NK-92 (cell line): ENCODE measurements around the gene GPR137.
"Not testable (repeated sequence)": the region's sequence is repeated elsewhere in the genome, so short reads cannot be mapped to it uniquely, and the experiment has no call there.

ENCODE experiments used
- DNase-seq: peaks from one replicate; lab custom pipeline; 2025; ENCODE audit not compliant: unreplicated experiment; lab: John Stamatoyannopoulos, UW

The GPR137 gene

GRCh38 chr11:64299847-64300648 is 14.4 kb downstream of the GPR137 start, which contains the start of gene CATSPERZ:
CATSPERZ (plus strand) TSS chr11:64300358; CDS start chr11:64300411, 53 bp downstream.
- DNase-seq = no peak

- no peak for DNase-seq
These were observed 17.7 kb downstream of the GPR137 start for GRCh38 chr11:64303109-64304031.

GRCh38 chr11:64304032-64304315 is 18.3 kb downstream of the GPR137 start:
- no peak for DNase-seq

GRCh38 chr11:64304316-64305072 is 18.8 kb downstream of the GPR137 start:
- DNase-seq = no peak

GRCh38 chr11:64305075-64305690 is 19.5 kb downstream of the GPR137 start, which contains the start of gene ESRRA:
ESRRA (plus strand) TSS chr11:64305524; CDS start chr11:64307180, 1,656 bp downstream.
- peak; percentile 100 for DNase-seq

DNA sequence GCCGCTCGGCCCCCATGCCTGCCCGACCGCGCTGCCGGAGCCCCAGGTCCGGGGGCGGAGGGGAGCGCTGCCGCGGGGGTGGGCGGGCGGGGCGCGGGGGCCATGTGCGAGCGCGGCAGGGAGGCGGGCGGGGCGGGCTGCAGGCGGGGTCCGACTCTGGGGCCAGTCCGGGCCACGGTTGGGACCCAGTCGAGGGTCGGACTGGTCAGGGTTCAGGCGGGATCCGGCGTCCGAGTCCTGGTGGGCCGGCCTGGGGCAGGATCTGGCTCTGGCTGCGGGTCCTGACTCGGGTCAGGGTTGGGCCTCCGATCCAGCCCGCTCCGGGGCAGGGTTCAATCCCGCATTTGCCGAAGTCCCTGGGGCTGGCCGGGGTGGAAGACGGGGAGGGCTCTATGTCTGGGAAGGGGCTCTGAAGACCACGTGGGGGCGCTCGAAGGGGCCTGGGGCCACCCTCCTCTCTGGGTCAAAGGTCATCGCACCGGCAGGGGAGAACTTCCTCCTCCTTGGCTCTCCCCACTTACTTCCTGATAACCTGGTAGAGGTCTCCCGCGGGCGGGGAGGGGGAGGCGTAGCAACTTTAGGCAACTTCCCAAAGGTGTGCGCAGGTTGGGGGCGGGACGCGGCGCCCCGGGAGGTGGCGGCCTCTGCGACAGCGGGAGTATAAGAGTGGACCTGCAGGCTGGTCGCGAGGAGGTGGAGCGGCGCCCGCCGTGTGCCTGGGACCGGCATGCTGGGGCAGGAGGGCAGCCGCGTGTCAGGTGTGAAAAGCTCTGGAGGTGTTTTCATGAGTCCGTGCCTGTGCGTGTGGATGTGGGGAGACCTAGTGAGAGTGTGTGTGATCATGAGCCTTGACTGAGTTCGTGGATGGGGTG is 20.3 kb downstream of the GPR137 start:
- DNase-seq = no peak

- DNase-seq = no peak
These were observed 20.9 kb downstream of the GPR137 start for GRCh38 chr11:64306563-64306875.

GRCh38 chr11:64306876-64307622 is 21.4 kb downstream of the GPR137 start:
- DNase-seq = no peak

DNA sequence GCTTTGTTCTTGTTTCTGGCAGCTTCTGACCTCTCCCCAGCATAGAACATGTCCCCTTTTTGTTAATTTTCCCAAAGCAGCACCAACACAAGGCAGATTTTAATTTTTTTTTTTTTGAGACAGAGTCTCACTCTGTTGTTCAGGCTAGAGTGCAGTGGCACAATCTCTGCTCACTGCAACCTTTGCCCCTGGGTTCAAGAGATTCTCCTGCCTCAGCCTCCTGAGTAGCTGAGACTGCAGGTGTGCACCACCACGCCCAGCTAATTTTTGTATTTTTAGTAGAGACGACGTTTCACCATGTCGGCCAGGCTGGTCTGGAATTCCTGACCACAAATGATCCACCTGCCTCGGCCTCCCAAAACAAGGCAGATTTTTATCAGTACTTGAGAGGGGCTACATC is 22.1 kb downstream of the GPR137 start:
- not testable (repeated sequence) for DNase-seq

DNA sequence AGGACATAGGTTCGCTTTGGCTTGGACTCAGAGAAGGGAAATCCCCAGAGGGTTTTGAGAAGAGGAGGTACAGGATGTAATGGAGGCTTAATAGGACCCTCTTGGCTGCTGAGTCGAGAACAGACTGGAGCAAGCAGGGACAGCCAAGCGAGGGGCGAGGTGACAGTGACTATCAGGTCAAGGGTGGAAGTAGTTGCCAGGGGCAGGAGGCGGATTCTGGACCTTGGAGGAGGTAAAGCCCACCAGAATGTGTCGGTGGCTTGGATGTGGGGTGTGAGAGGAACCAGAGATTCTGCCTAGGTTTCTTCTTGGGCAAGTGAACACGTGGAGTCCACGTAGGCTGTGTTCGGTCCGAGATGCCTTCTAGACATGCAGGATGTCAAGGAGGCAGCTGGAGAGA is 27.3 kb downstream of the GPR137 start:
- no peak for DNase-seq

GRCh38 chr11:64313491-64314145 is 28.0 kb downstream of the GPR137 start:
- no peak for DNase-seq

GRCh38 chr11:64314146-64314804 is 28.6 kb downstream of the GPR137 start:
- no peak for DNase-seq

GRCh38 chr11:64314805-64315561 is 29.3 kb downstream of the GPR137 start:
- no peak for DNase-seq

DNA sequence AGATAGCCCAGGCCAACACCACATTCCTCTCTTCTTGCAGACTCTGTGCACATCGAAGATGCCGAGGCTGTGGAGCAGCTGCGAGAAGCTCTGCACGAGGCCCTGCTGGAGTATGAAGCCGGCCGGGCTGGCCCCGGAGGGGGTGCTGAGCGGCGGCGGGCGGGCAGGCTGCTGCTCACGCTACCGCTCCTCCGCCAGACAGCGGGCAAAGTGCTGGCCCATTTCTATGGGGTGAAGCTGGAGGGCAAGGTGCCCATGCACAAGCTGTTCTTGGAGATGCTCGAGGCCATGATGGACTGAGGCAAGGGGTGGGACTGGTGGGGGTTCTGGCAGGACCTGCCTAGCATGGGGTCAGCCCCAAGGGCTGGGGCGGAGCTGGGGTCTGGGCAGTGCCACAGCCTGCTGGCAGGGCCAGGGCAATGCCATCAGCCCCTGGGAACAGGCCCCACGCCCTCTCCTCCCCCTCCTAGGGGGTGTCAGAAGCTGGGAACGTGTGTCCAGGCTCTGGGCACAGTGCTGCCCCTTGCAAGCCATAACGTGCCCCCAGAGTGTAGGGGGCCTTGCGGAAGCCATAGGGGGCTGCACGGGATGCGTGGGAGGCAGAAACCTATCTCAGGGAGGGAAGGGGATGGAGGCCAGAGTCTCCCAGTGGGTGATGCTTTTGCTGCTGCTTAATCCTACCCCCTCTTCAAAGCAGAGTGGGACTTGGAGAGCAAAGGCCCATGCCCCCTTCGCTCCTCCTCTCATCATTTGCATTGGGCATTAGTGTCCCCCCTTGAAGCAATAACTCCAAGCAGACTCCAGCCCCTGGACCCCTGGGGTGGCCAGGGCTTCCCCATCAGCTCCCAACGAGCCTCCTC is 30.2 kb downstream of the GPR137 start:
- DNase-seq = not testable (repeated sequence)

- DNase-seq = no peak
These were observed 31.1 kb downstream of the GPR137 start for GRCh38 chr11:64316672-64317324.

DNA sequence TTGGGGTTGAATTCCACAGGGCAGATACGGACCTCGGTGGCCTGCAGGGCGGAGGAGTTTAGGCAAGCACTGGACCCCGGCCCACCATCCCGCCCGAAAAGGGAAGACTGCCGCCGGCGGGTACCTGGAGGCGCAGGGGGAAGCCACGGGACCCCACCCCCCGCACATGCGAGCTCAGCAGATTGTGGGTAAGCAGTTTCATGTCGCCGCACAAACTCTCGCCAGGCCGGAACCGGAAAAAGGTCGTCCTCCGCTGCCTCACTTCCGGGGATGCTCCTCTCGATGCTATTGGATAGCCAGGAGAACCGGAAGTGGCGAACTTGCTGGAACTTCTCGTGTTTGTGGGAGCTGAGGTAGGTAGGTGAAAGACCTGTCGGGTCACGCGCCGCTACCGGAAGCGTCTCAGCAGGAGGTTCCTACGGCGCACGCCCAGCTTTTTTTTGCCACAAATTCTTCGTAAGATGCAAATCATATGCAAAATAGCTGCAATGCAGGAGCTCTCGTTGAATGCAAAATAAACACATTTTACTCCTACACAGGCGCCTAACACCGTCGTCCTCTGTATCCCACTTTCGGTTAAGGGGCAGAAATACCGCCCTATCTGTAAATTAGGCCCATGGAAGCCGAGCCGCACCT is 31.8 kb downstream of the GPR137 start, which contains the start of gene TRMT112:
Gene TRMT112, minus strand, starts transcription at position 235 of the 636 bp plus-strand sequence. Its CDS starts 33 bp downstream, at position 202.
- peak; percentile 88 for DNase-seq
